ENCODE measurements around the gene MSL2. TPM values are rescaled to one million over a fixed set of nuclear protein-coding genes. Genes with fewer than 3 reads are reported as not detected.
A peak's percentile ranks its signal among the peaks of the same experiment; 100 is the strongest.
"Not testable (repeated sequence)": the region's sequence is repeated elsewhere in the genome, so short reads cannot be mapped to it uniquely, and the experiment has no call there.

Gene MSL2
- total and polyA plus RNA-seq, 3 donors from 2014 or later = 33.9 to 56.9 (median 48.7) TPM

DNA sequence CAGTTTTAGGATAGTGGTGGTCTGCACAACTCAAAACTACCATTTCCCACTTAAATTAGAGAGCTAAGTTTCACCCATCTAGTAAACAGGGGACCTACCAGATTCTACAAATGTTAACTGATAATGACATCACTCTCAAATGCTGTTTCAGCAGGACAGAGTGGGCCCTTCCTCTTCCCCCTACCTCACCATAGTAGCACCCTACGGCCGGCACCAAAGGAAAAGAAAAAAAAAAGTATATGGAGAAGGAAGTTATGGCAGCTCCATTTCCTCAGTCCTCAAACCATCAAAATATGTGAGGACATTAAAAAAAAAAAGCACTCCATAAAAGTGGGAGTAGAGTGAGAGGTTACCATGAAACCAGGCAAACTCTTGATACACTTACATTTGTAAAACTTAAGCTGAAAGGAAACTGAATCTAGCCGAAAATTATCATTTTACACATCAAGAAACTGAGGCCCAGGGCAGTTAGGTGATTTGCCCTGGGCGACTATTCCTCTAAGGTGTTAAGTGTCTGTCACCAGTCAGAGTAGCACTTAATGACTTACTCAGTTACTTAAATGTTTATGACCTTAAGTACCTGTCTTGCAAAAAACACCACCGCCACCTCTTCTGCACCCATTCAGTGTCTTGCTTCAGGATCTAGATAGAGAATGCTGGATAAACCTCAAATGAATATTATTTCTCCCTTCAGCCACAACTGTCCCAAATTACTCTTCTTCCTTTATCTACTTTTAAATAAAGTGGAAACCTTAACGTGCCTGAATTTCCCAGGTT lies 2.7 kb downstream of the MSL2 start:
- WGBS, 2 donors = 1% methylated on average over 6 of the region's 6 CpGs
- H3K27ac ChIP-seq = peak overlapping the region; percentile 99 to 100
- intact Hi-C loops (cut with DNase I; ENCODE audit: low total_unique reads) = loop anchor here (5.0 to 10.0 kb wide), 2 partner anchors 119 to 559 kb away; partner anchors contain the start of gene STAG1
- peak; percentile 35 for DNase-seq
- no peaks in the 10 kb centered on the region for H3K36me3 ChIP-seq (ENCODE audit: low read depth, missing control alignments)
- peak overlapping the region; percentile 93 to 94 for H3K4me3 ChIP-seq
- TF ChIP-seq POLR2A (IDR thresholded peaks at IDR 0.05) = no peak
- no peaks in the 10 kb centered on the region for H3K9me3 ChIP-seq
- H3K4me1 ChIP-seq = peaks cover 37% of the 10 kb centered on the region
- no peaks in the 10 kb centered on the region for H3K27me3 ChIP-seq

DNA sequence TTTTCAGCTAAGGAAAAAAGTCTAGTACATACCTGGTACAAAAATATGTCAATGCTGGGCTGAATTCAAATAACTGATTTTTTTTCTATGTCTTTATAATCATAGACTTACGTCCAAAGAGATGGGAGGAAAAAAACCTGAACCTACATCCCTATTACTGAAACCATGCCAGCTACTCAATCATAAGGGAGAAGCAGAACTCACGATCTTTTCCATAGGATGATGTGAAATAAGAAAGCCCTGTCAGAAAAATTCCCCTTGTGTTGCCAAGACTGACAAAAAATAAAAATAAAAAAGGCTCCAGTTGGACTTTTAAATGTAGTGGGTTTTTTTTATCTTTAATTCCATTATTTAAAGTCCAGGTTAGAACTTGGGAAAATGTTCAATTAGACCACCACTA lies 3.3 kb downstream of the MSL2 start:
- TF ChIP-seq, protein P1, sequence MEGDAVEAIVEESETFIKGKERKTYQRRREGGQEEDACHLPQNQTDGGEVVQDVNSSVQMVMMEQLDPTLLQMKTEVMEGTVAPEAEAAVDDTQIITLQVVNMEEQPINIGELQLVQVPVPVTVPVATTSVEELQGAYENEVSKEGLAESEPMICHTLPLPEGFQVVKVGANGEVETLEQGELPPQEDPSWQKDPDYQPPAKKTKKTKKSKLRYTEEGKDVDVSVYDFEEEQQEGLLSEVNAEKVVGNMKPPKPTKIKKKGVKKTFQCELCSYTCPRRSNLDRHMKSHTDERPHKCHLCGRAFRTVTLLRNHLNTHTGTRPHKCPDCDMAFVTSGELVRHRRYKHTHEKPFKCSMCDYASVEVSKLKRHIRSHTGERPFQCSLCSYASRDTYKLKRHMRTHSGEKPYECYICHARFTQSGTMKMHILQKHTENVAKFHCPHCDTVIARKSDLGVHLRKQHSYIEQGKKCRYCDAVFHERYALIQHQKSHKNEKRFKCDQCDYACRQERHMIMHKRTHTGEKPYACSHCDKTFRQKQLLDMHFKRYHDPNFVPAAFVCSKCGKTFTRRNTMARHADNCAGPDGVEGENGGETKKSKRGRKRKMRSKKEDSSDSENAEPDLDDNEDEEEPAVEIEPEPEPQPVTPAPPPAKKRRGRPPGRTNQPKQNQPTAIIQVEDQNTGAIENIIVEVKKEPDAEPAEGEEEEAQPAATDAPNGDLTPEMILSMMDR (IDR thresholded peaks at IDR 0.05) = no peak
- Histone ChIP-seq H3K4me1 (peaks cover 38% of the 10 kb centered on the region), H3K27ac (peak overlapping the region; percentile 99 to 100), H3K4me3 (peak overlapping the region; percentile 93 to 94), H3K9me3 (no peaks in the 10 kb centered on the region), H3K27me3 (no peaks in the 10 kb centered on the region), H3K36me3 (ENCODE audit: low read depth, missing control alignments) (no peaks in the 10 kb centered on the region)
- no peak for DNase-seq
- intact Hi-C loops (cut with DNase I; ENCODE audit: low total_unique reads) = loop anchor here (5.0 to 10.0 kb wide), 2 partner anchors 118 to 559 kb away; partner anchors contain the start of gene STAG1
- WGBS, 2 donors = 0 to 3% methylated on average over 2 of the region's 2 CpGs

DNA sequence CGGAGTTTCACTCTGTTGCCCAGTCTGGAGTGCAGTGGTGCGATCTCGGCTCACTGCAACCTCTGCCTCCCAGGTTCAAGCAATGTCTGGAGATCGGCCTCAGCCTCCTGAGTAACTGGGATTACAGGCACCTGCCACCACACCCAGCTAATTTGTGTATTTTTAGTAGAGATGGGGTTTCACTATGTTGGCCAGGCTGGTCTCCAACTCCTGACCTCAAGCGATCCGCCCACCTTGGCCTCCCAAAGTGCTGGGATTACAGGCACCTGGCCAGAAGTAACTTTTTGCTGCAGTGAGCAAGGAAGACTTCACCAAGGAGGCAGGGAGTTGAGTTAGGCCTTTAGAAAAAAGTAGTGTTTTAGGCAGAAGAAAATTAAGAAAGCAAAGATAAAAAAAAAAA lies 3.9 kb downstream of the MSL2 start:
- intact Hi-C loops (cut with DNase I; ENCODE audit: low total_unique reads) = loop anchor here (5.0 to 10.0 kb wide), 2 partner anchors 117 to 560 kb away; partner anchors contain the start of gene STAG1
- Histone ChIP-seq H3K27ac (peak overlapping the region; percentile 9 to 100), H3K4me1 (peaks cover 38% of the 10 kb centered on the region), H3K4me3 (peak overlapping the region; percentile 93 to 94)
- 7 to 8% methylated on average over 6 of the region's 6 CpGs for WGBS, 2 donors
- H3K36me3 ChIP-seq (ENCODE audit: low read depth, missing control alignments); H3K9me3 ChIP-seq; H3K27me3 ChIP-seq: not testable (repeated sequence)
- peak; percentile 40 for DNase-seq

DNA sequence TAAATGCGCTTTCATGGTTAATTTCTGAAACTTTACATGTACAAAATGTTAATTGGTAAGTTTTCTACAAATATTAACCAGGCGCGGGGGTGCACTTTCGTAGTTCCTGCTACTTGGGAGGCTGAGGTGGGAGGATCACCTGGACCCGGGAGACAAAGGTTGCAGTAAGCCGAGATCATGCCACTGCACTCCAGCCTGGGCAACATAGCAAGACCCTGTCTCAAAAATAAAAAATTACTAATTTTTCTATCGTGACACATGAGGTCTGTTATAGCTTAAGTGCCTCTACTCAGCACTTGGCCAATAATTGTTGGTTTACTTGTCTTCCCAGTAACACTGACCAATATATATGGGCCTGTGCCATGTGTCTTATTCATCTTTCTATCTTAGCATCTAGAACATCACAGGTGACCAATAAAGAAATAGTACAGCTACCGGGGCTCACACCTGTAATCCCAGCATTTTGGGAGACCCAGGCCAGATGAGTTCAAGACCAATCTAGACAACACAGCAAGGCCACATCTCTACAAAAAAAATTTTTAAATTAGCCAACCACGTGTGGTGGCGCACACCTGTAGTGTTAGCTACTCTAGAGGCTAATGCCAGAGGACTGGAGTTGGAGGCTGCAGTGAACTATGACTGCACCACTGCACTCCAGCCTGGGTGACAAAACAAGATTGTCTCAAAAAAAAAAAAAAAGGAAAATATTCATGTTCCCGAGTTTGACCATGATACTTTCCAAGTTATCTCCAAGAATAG lies 6.1 kb downstream of the MSL2 start:
- Histone ChIP-seq H3K4me3 (no peak overlapping the region), H3K9me3 (no peaks in the 10 kb centered on the region), H3K36me3 (ENCODE audit: low read depth, missing control alignments) (no peaks in the 10 kb centered on the region), H3K4me1 (peaks cover 43% of the 10 kb centered on the region), H3K27ac (no peak overlapping the region), H3K27me3 (no peaks in the 10 kb centered on the region)
- intact Hi-C loops (cut with DNase I; ENCODE audit: low total_unique reads) = loop anchor here (5.0 to 10.0 kb wide), 2 partner anchors 115 to 562 kb away; partner anchors contain the start of gene STAG1
- no peak for DNase-seq
- 71 to 75% methylated on average over 11 of the region's 11 CpGs for WGBS, 2 donors
- no peak for TF ChIP-seq POLR2A (IDR thresholded peaks at IDR 0.05)
- TF ChIP-seq, protein P1 (IDR thresholded peaks at IDR 0.05) = no peak

DNA sequence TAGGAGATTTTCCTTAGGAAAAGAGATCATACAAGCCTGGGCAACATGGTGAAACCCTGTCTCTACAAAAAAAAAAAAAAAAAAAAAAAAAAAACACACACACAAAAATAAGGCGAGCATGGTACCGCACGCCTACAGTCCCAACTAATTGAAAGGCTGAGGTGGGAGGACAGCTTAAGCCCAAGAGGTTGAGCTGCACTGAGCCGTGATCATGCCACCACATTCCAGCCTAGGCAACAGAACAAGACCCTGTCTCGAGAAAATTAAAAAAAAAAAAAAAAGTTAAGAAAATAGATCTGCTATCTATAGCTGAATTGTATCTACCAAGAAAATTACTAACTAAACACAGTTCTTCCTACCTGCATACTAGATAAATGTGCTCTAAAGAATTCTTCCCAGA lies 7.1 kb downstream of the MSL2 start:
- Histone ChIP-seq H3K27me3 (no peaks in the 10 kb centered on the region), H3K4me3 (no peak overlapping the region), H3K4me1 (peaks cover 43% of the 10 kb centered on the region), H3K36me3 (ENCODE audit: low read depth, missing control alignments) (no peaks in the 10 kb centered on the region), H3K27ac (no peak overlapping the region), H3K9me3 (no peaks in the 10 kb centered on the region)
- DNase-seq = no peak
- no peak for TF ChIP-seq POLR2A (IDR thresholded peaks at IDR 0.05)
- TF ChIP-seq, protein P1 (IDR thresholded peaks at IDR 0.05) = no peak
- 49 to 67% methylated on average over 5 of the region's 5 CpGs for WGBS, 2 donors
- intact Hi-C loops (cut with DNase I; ENCODE audit: low total_unique reads) = no loop called here

Measured in testis (tissue), 3 donors.